Fibroblast of upper back skin (primary cell): ENCODE results near the gene ELMO2.

Source experiments
- DNase-seq: peaks from one replicate; pipeline ENCODE4 v3.0.0-alpha.2; 2013

The ELMO2 gene

GRCh38 chr20:46365487-46366220 lies 40.8 kb downstream of the ELMO2 start:
- DNase-seq = no peak

- DNase-seq = no peak
Observed at GRCh38 chr20:46364670-46365486, 41.5 kb downstream of the ELMO2 start.

GRCh38 chr20:46363874-46364669 lies 42.3 kb downstream of the ELMO2 start:
- peak; percentile 83 for DNase-seq

- DNase-seq = no peak
Observed at GRCh38 chr20:46362921-46363867, 43.2 kb downstream of the ELMO2 start.

- no peak for DNase-seq
Observed at GRCh38 chr20:46361811-46362210, 44.6 kb downstream of the ELMO2 start.

- no peak for DNase-seq
Observed at GRCh38 chr20:46361381-46361780, 45.0 kb downstream of the ELMO2 start.

- no peak for DNase-seq
Observed at GRCh38 chr20:46359233-46359751, 47.1 kb downstream of the ELMO2 start.

- no peak for DNase-seq
Observed at GRCh38 chr20:46358346-46359058, 47.9 kb downstream of the ELMO2 start.

- no peak for DNase-seq
Observed at GRCh38 chr20:46357030-46357514, 49.3 kb downstream of the ELMO2 start.

GRCh38 chr20:46356195-46357029 lies 50.0 kb downstream of the ELMO2 start:
- DNase-seq = no peak

GRCh38 chr20:46355778-46356177 lies 50.6 kb downstream of the ELMO2 start:
- no peak for DNase-seq

- DNase-seq = no peak
Observed at GRCh38 chr20:46354920-46355654, 51.3 kb downstream of the ELMO2 start.

GRCh38 chr20:46354207-46354555 lies 52.2 kb downstream of the ELMO2 start:
- DNase-seq = no peak

- DNase-seq = no peak
Observed at GRCh38 chr20:46353500-46354206, 52.8 kb downstream of the ELMO2 start.

GRCh38 chr20:46352370-46352938 lies 54.0 kb downstream of the ELMO2 start:
- no peak for DNase-seq

GRCh38 chr20:46351357-46352058 lies 54.9 kb downstream of the ELMO2 start:
- no peak for DNase-seq

GRCh38 chr20:46350986-46351267 lies 55.5 kb downstream of the ELMO2 start:
- DNase-seq = no peak
